Nephron (organoid): ENCODE data around the gene ATRAID.

Experiments used
- H3K27ac Mint-ChIP-seq, 3 experiments: 2 replicates each; pipeline ENCODE4 v1.8.0; 2020; ENCODE audit warnings: mixed read lengths in 3 of 3, mild to moderate bottlenecking in 2 of 3, moderate library complexity in 1 of 3
- H3K27me3 Mint-ChIP-seq: 2 replicates; pipeline ENCODE4 v1.8.0; 2021; ENCODE audit warnings: low read depth, mild to moderate bottlenecking, moderate library complexity, mixed read lengths
- H3K36me3 Mint-ChIP-seq: 2 replicates; pipeline ENCODE4 v1.8.0; 2020; ENCODE audit warnings: low read depth, mixed read lengths
- H3K4me1 Mint-ChIP-seq: 2 replicates; pipeline ENCODE4 v1.8.0; 2020; ENCODE audit warnings: mixed read lengths
- H3K4me3 Mint-ChIP-seq, 3 experiments: 2 replicates each; pipeline ENCODE4 v1.8.0; 2020; ENCODE audit warnings: mild to moderate bottlenecking in 3 of 3, mixed read lengths in 3 of 3, moderate library complexity in 2 of 3
- H3K9me3 Mint-ChIP-seq: 2 replicates; pipeline ENCODE4 v1.8.0; 2020; ENCODE audit warnings: mixed read lengths
- CTCF ChIP-seq, 3 experiments: fragments of 200-600 bp; sonication (generic); IDR thresholded peaks; one replicate each; pipeline ENCODE4 v1.5.0; 2021; ENCODE audit warnings: antibody characterized with exemption in 3 of 3; ENCODE audit not compliant: unreplicated experiment in 3 of 3

Gene ATRAID

GRCh38 chr2:27182346-27182745 is 29.5 kb upstream of the ATRAID start:
- no peak overlapping the region for H3K4me3 Mint-ChIP-seq
- no peaks in the 10 kb centered on the region for H3K9me3 Mint-ChIP-seq
- TF ChIP-seq CTCF (IDR thresholded peaks at IDR 0.05; ENCODE audit: unreplicated experiment in 3 of 3), result no peak
- H3K27ac Mint-ChIP-seq, result no peak overlapping the region
- no peaks in the 10 kb centered on the region for H3K4me1 Mint-ChIP-seq
- H3K36me3 Mint-ChIP-seq, result no peaks in the 10 kb centered on the region
- H3K27me3 Mint-ChIP-seq, result peaks cover 12% of the 10 kb centered on the region

GRCh38 chr2:27184115-27184514 is 27.7 kb upstream of the ATRAID start:
- no peak for TF ChIP-seq CTCF (IDR thresholded peaks at IDR 0.05; ENCODE audit: unreplicated experiment in 3 of 3)
- Mint-ChIP-seq H3K9me3 (no peaks in the 10 kb centered on the region), H3K27me3 (peaks cover 15% of the 10 kb centered on the region), H3K36me3 (no peaks in the 10 kb centered on the region), H3K4me3 (no peak overlapping the region), H3K27ac (no peak overlapping the region), H3K4me1 (no peaks in the 10 kb centered on the region)

- H3K27ac Mint-ChIP-seq, result no peak overlapping the region
- H3K36me3 Mint-ChIP-seq, result no peaks in the 10 kb centered on the region
- H3K27me3 Mint-ChIP-seq, result peaks cover 15% of the 10 kb centered on the region
- TF ChIP-seq CTCF (IDR thresholded peaks at IDR 0.05; ENCODE audit: unreplicated experiment in 3 of 3), result no peak
- H3K4me1 Mint-ChIP-seq, result no peaks in the 10 kb centered on the region
- no peaks in the 10 kb centered on the region for H3K9me3 Mint-ChIP-seq
- H3K4me3 Mint-ChIP-seq, result no peak overlapping the region
These were observed 26.4 kb upstream of the ATRAID start for GRCh38 chr2:27185331-27186026.

- H3K4me3 Mint-ChIP-seq, result no peak overlapping the region
- H3K27me3 Mint-ChIP-seq, result peaks cover 3% of the 10 kb centered on the region
- H3K9me3 Mint-ChIP-seq, result no peaks in the 10 kb centered on the region
- H3K36me3 Mint-ChIP-seq, result no peaks in the 10 kb centered on the region
- no peaks in the 10 kb centered on the region for H3K4me1 Mint-ChIP-seq
- no peak for TF ChIP-seq CTCF (IDR thresholded peaks at IDR 0.05; ENCODE audit: unreplicated experiment in 3 of 3)
- no peak overlapping the region for H3K27ac Mint-ChIP-seq
These were observed 25.1 kb upstream of the ATRAID start for GRCh38 chr2:27186613-27187345.

- H3K4me1 Mint-ChIP-seq, result no peaks in the 10 kb centered on the region
- peaks cover 3% of the 10 kb centered on the region for H3K27me3 Mint-ChIP-seq
- no peak overlapping the region for H3K4me3 Mint-ChIP-seq
- H3K9me3 Mint-ChIP-seq, result no peaks in the 10 kb centered on the region
- no peak overlapping the region for H3K27ac Mint-ChIP-seq
- no peaks in the 10 kb centered on the region for H3K36me3 Mint-ChIP-seq
- no peak for TF ChIP-seq CTCF (IDR thresholded peaks at IDR 0.05; ENCODE audit: unreplicated experiment in 3 of 3)
These were observed 21.9 kb upstream of the ATRAID start for GRCh38 chr2:27189989-27190388.
